WTC11 (cell line): ENCODE measurements around the gene POLR2C. TPM values are rescaled to one million over a fixed set of nuclear protein-coding genes. Genes with fewer than 3 reads are reported as not detected.
A peak's percentile ranks its signal among the peaks of the same experiment; 100 is the strongest.

Experiments used
- ATAC-seq: fragments of 200-7000 bp; cut with Tn5 transposase; 2 replicates; pipeline ENCODE4 v1.10.0; 2021; ENCODE audit warnings: mild to moderate bottlenecking, moderate library complexity
- CTCF ChIA-PET: fragments of 300-600 bp; sonication (Branson Sonifier 250); formaldehyde crosslinking; loops from one replicate; lab custom pipeline; 2021; ENCODE audit warnings: antibody characterized with exemption; lab: Charles Lee
- POLR2A ChIA-PET: fragments of 350-600 bp; sonication (Branson Sonifier 250); formaldehyde crosslinking; loops from one replicate; lab custom pipeline; 2021; ENCODE audit warnings: antibody characterized with exemption; lab: Charles Lee
- DNase-seq: peaks from one replicate; pipeline ENCODE4 v3.0.0; 2021; ENCODE audit warnings: low spot score
- H3K27ac Mint-ChIP-seq: 2 replicates; pipeline ENCODE4 v1.8.0; 2021; ENCODE audit warnings: mixed read lengths
- H3K27me3 Mint-ChIP-seq: 2 replicates; pipeline ENCODE4 v1.8.0; 2021; ENCODE audit warnings: low read depth, mild to moderate bottlenecking, moderate library complexity, mixed read lengths
- H3K36me3 Mint-ChIP-seq: 2 replicates; pipeline ENCODE4 v1.8.0; 2021; ENCODE audit warnings: mixed read lengths
- H3K4me1 Mint-ChIP-seq: 2 replicates; pipeline ENCODE4 v1.8.0; 2022; ENCODE audit warnings: mixed read lengths
- H3K4me3 Mint-ChIP-seq: 2 replicates; pipeline ENCODE4 v1.8.0; 2021; ENCODE audit warnings: mild to moderate bottlenecking, moderate library complexity, mixed read lengths
- H3K9me3 Mint-ChIP-seq: 2 replicates; pipeline ENCODE4 v1.8.0; 2021; ENCODE audit warnings: mixed read lengths
- ARID4B ChIP-seq: sonication (generic); formaldehyde crosslinking; IDR thresholded peaks from 2 replicates; pipeline ENCODE4 v1.8.0; 2023; ENCODE audit warnings: missing genetic modification reagents, mild to moderate bottlenecking, borderline replicate concordance
- CREB1 ChIP-seq: sonication (generic); formaldehyde crosslinking; IDR thresholded peaks from 2 replicates; pipeline ENCODE4 v1.8.0; 2023; ENCODE audit warnings: mild to moderate bottlenecking, missing genetic modification reagents
- E2F4 ChIP-seq: sonication (generic); formaldehyde crosslinking; IDR thresholded peaks from 2 replicates; pipeline ENCODE4 v1.8.1; 2022; ENCODE audit warnings: low read depth, mild to moderate bottlenecking, moderate library complexity, missing genetic modification reagents, borderline replicate concordance
- EMX1 ChIP-seq: fragments of 250-450 bp; sonication (Bioruptor Pico); IDR thresholded peaks from 2 replicates; pipeline ENCODE4 v1.8.0; 2021; ENCODE audit warnings: mild to moderate bottlenecking
- ETV6 ChIP-seq: sonication (generic); formaldehyde crosslinking; IDR thresholded peaks from 2 replicates; pipeline ENCODE4 v1.8.1; 2022; ENCODE audit warnings: mild to moderate bottlenecking, missing genetic modification reagents
- MXD4 ChIP-seq: fragments of 250-450 bp; sonication (Bioruptor Pico); IDR thresholded peaks from 2 replicates; pipeline ENCODE4 v1.8.0; 2021; ENCODE audit warnings: mild to moderate bottlenecking, moderate library complexity, borderline replicate concordance
- NR2C2 ChIP-seq: sonication (generic); formaldehyde crosslinking; IDR thresholded peaks from 2 replicates; pipeline ENCODE4 v1.8.0; 2022; ENCODE audit warnings: mild to moderate bottlenecking, missing genetic modification reagents
- SP1 ChIP-seq: sonication (generic); formaldehyde crosslinking; conservative IDR thresholded peaks from 2 replicates; pipeline ENCODE4 v1.8.1; 2022; ENCODE audit warnings: missing genetic modification reagents
- STAT6 ChIP-seq: sonication (generic); formaldehyde crosslinking; conservative IDR thresholded peaks from 2 replicates; pipeline ENCODE4 v1.8.1; 2023; ENCODE audit warnings: mild to moderate bottlenecking, low read depth, missing genetic modification reagents, moderate library complexity
- ZNF671 ChIP-seq: fragments of 250-450 bp; sonication (Bioruptor Pico); IDR thresholded peaks from 2 replicates; pipeline ENCODE4 v1.8.0; 2021; ENCODE audit warnings: mild to moderate bottlenecking
- ZSCAN18 ChIP-seq: fragments of 250-450 bp; sonication (Bioruptor Pico); IDR thresholded peaks from 2 replicates; pipeline ENCODE4 v2.1.2; 2022; ENCODE audit warnings: mild to moderate bottlenecking, moderate library complexity
- total RNA-seq: library from RNA; stranded (reverse); gene quantifications from 3 replicates; pipeline ENCODE4 v1.2.3, GENCODE V29; 2021
- TF ChIP-seq, protein P1 (sequence below): fragments of 250-450 bp; sonication (Bioruptor Pico); conservative IDR thresholded peaks from 2 replicates; pipeline ENCODE4 v1.9.0; 2021; ENCODE audit warnings: mild to moderate bottlenecking
- TF ChIP-seq, protein P2 (sequence below): sonication (generic); formaldehyde crosslinking; IDR thresholded peaks from 2 replicates; pipeline ENCODE4 v1.8.0; 2022; ENCODE audit warnings: mild to moderate bottlenecking, missing genetic modification reagents
- TF ChIP-seq, protein P3 (sequence below): sonication (generic); formaldehyde crosslinking; IDR thresholded peaks from 2 replicates; pipeline ENCODE4 v1.8.0; 2022; ENCODE audit warnings: mild to moderate bottlenecking, missing genetic modification reagents
- TF ChIP-seq, protein P4 (sequence below): sonication (generic); formaldehyde crosslinking; IDR thresholded peaks from 2 replicates; pipeline ENCODE4 v1.8.1; 2023; ENCODE audit warnings: mild to moderate bottlenecking, missing genetic modification reagents, moderate library complexity
- TF ChIP-seq, protein P5 (sequence below): sonication (generic); formaldehyde crosslinking; IDR thresholded peaks from 2 replicates; pipeline ENCODE4 v1.8.1; 2022; ENCODE audit warnings: mild to moderate bottlenecking, moderate library complexity, missing genetic modification reagents

The POLR2C gene
- total RNA-seq, 1 experiment from 2014 or later, result 75.4 TPM

GRCh38 chr16:57472665-57473060 is 10.2 kb downstream of the POLR2C start:
- TF ChIP-seq E2F4 (CRISPR knock-in tag), result no peak
- TF ChIP-seq, protein P1, sequence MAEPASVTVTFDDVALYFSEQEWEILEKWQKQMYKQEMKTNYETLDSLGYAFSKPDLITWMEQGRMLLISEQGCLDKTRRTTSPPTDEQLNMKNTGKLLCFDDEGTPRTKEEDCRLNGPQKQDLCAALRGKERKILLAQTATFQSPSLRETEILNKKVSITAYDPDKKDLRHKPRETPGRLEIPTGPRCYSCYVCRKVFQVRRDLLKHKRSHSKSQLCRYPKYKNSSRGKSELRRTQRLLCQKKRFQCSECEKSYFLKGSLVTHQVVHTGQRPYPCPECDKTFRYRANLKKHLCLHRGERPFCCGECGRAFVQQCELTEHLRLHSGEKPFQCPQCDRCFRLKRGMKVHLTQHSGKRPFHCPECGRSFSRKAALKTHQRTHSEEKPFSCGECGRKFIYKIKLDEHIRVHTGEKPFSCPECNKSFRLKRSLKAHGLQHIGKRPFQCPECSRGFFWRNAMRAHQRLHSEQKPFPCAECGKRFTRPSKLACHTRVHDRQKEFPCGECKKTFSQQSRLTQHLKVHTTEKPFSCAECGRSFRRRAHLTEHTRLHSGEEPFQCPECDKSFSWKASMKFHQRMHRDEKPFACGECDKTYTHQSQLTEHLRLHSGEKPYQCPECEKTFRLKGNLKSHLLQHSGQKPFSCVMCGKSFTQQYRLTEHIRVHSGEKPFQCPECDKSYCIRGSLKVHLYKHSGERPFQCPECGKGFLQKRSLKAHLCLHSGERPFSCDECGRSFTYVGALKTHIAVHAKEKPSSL (CRISPR knock-in tag), result no peak
- TF ChIP-seq ZNF671 (CRISPR knock-in tag), result no peak
- TF ChIP-seq MXD4, result no peak
- no peak for TF ChIP-seq NR2C2 (CRISPR knock-in tag)
- TF ChIP-seq, protein P2, sequence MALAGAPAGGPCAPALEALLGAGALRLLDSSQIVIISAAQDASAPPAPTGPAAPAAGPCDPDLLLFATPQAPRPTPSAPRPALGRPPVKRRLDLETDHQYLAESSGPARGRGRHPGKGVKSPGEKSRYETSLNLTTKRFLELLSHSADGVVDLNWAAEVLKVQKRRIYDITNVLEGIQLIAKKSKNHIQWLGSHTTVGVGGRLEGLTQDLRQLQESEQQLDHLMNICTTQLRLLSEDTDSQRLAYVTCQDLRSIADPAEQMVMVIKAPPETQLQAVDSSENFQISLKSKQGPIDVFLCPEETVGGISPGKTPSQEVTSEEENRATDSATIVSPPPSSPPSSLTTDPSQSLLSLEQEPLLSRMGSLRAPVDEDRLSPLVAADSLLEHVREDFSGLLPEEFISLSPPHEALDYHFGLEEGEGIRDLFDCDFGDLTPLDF (CRISPR knock-in tag), result no peak
- no peak for TF ChIP-seq CREB1 (CRISPR knock-in tag)
- TF ChIP-seq, protein P3, sequence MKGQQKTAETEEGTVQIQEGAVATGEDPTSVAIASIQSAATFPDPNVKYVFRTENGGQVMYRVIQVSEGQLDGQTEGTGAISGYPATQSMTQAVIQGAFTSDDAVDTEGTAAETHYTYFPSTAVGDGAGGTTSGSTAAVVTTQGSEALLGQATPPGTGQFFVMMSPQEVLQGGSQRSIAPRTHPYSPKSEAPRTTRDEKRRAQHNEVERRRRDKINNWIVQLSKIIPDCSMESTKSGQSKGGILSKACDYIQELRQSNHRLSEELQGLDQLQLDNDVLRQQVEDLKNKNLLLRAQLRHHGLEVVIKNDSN (CRISPR knock-in tag), result no peak
- TF ChIP-seq EMX1 (CRISPR knock-in tag), result no peak
- no peak for TF ChIP-seq ZSCAN18 (CRISPR knock-in tag)
- TF ChIP-seq, protein P4, sequence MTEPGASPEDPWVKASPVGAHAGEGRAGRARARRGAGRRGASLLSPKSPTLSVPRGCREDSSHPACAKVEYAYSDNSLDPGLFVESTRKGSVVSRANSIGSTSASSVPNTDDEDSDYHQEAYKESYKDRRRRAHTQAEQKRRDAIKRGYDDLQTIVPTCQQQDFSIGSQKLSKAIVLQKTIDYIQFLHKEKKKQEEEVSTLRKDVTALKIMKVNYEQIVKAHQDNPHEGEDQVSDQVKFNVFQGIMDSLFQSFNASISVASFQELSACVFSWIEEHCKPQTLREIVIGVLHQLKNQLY (CRISPR knock-in tag), result no peak
- no peak for TF ChIP-seq ARID4B (CRISPR knock-in tag)
- TF ChIP-seq STAT6 (CRISPR knock-in tag), result no peak
- no peak for TF ChIP-seq SP1 (CRISPR knock-in tag)
- TF ChIP-seq, protein P5, sequence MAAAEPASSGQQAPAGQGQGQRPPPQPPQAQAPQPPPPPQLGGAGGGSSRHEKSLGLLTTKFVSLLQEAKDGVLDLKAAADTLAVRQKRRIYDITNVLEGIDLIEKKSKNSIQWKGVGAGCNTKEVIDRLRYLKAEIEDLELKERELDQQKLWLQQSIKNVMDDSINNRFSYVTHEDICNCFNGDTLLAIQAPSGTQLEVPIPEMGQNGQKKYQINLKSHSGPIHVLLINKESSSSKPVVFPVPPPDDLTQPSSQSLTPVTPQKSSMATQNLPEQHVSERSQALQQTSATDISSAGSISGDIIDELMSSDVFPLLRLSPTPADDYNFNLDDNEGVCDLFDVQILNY (CRISPR knock-in tag), result no peak
- TF ChIP-seq ETV6 (CRISPR knock-in tag), result no peak; the same call in none of the 2 replicates
- TF ChIP-seq, all 79 proteins: peak for 0
- ChIA-PET CTCF (interaction anchor here (0.6 to 8.2 kb wide), 6 partner anchors 10 to 56 kb away, joined by 3 to 80 read pairs (median 4); partner anchors contain the start of genes CIAPIN1, COQ9 and POLR2C), POLR2A (interaction anchor here (0.5 to 1.4 kb wide), 2 partner anchors 26 to 43 kb away, joined by 5 read pairs; partner anchors contain the start of genes CIAPIN1 and COQ9)
- no peaks in the 10 kb centered on the region for H3K27me3 Mint-ChIP-seq
- DNase-seq (no peak), ATAC-seq (peak; percentile 4)
- H3K9me3 Mint-ChIP-seq, result no peaks in the 10 kb centered on the region
- H3K4me3 Mint-ChIP-seq, result no peak overlapping the region
- peaks cover 42% of the 10 kb centered on the region for H3K36me3 Mint-ChIP-seq
- H3K27ac Mint-ChIP-seq, result peak overlapping the region; percentile 63; the same call in 1 of the 2 replicates
- peaks cover 56% of the 10 kb centered on the region for H3K4me1 Mint-ChIP-seq
